K562 (cell line): ENCODE data around the gene HOXB3. TPM values are rescaled to one million over a fixed set of nuclear protein-coding genes. Genes with fewer than 3 reads are reported as not detected.

Experiments used
- ATAC-seq: fragments of 200-7000 bp; cut with Tn5 transposase; 3 replicates; pipeline ENCODE4 v1.9.1; 2020; ENCODE audit warnings: moderate library complexity
- BruUV-seq: library from RNA; stranded (reverse); fragments of 400-500 nt; replicated peaks from 2 replicates; lab custom pipeline; 2021; lab: Mats Ljungman, UMichigan
- CTCF ChIA-PET: fragments of 300-600 bp; formaldehyde crosslinking; extraction: SDS; loops from one replicate; lab custom pipeline; 2021; ENCODE audit warnings: low intra/inter-chr PET ratio; lab: Yijun Ruan, JAX
- POLR2A ChIA-PET: fragments of 300-600, 350-650 bp; sonication (Branson Sonifier 250); formaldehyde crosslinking; extraction: SDS; loops from one replicate; lab custom pipeline; 2021; ENCODE audit warnings: antibody characterized with exemption, inconsistent platforms; lab: Yijun Ruan, JAX
- DNase-seq, 4 experiments: peaks; one replicate each; pipeline versions ENCODE4 v3.0.0 to v3.0.0-alpha.2; 2011 to 2018; ENCODE audit warnings: low spot score in 3 of 4, mixed read lengths in 3 of 4; ENCODE audit errors: extremely low read depth in 1 of 4
- FAIRE-seq: peaks from 2 replicates; lab custom pipeline; 2011; peaks lifted over from hg19 to GRCh38; lab: Jason Lieb, UNC
- H2AFZ ChIP-seq: 2 replicates; pipeline ENCODE4 v1.6.0; 2011; ENCODE audit warnings: low read depth, low read length, control low read depth, inconsistent platforms
- H3K27ac ChIP-seq: fragments of 200-600 bp; 3 replicates; pipeline ENCODE4 v1.8.0; 2011; ENCODE audit warnings: low read depth, mild to moderate bottlenecking, control low read depth, inconsistent platforms, low read length, moderate library complexity, mixed read lengths; ENCODE audit errors: extremely low read depth
- H3K27me3 ChIP-seq, 2 experiments: fragments of 300-600 bp in 1 of 2; 2 replicates in 1 of 2; 3 replicates in 1 of 2; pipeline versions ENCODE4 v1.6.0 to v1.8.0; 2011; ENCODE audit warnings: inconsistent platforms in 2 of 2, low read length in 2 of 2, mild to moderate bottlenecking in 1 of 2, mixed read lengths in 1 of 2, moderate library complexity in 1 of 2; ENCODE audit not compliant: control insufficient read depth in 2 of 2, insufficient read depth in 2 of 2
- H3K36me3 ChIP-seq: fragments of 300-600 bp; 3 replicates; pipeline ENCODE4 v1.8.0; 2011; ENCODE audit warnings: mild to moderate bottlenecking, low read length, inconsistent platforms; ENCODE audit not compliant: control insufficient read depth, insufficient read depth
- H3K4me1 ChIP-seq, 2 experiments: fragments of 200-600 bp in 1 of 2; replicated peaks in 1 of 2; 2 replicates in 1 of 2; 3 replicates in 1 of 2; pipeline versions ENCODE4 v1.5.1 to v1.8.0; 2011; ENCODE audit warnings: inconsistent platforms in 2 of 2, low read length in 2 of 2, mild to moderate bottlenecking in 1 of 2, mixed read lengths in 1 of 2, moderate library complexity in 1 of 2; ENCODE audit not compliant: control insufficient read depth in 2 of 2, insufficient read depth in 2 of 2
- H3K4me2 ChIP-seq: 2 replicates; pipeline ENCODE4 v1.6.1; 2011; ENCODE audit warnings: low read length, control low read depth, inconsistent platforms, mixed read lengths; ENCODE audit not compliant: insufficient read depth
- H3K4me3 ChIP-seq: fragments of 200-600 bp; sonication (generic), shearing (Covaris generic); 2 replicates; pipeline ENCODE4 v1.5.1; 2016; ENCODE audit warnings: control low read depth, inconsistent platforms
- H3K79me2 ChIP-seq: fragments of 200-600 bp; 3 replicates; pipeline ENCODE4 v1.8.0; 2011; ENCODE audit warnings: low read length, inconsistent platforms; ENCODE audit not compliant: control insufficient read depth, insufficient read depth
- H3K9ac ChIP-seq, 2 experiments: 2 replicates each; pipeline versions ENCODE4 v1.6.0 to v1.6.1; 2011; ENCODE audit warnings: low read depth in 2 of 2, low read length in 2 of 2, control low read depth in 1 of 2, inconsistent platforms in 1 of 2, mild to moderate bottlenecking in 1 of 2, mixed read lengths in 1 of 2; ENCODE audit not compliant: insufficient read depth in 1 of 2
- H3K9me1 ChIP-seq: one replicate; pipeline ENCODE4 v1.6.0; 2011; ENCODE audit warnings: inconsistent platforms, mild to moderate bottlenecking, low read length, moderate library complexity; ENCODE audit not compliant: control insufficient read depth, insufficient read depth
- H3K9me3 ChIP-seq: replicated peaks from 2 replicates; pipeline ENCODE4 v1.5.1; 2011; ENCODE audit warnings: low read depth, low read length, inconsistent platforms; ENCODE audit not compliant: control insufficient read depth, insufficient read depth
- H4K20me1 ChIP-seq: replicated peaks from 2 replicates; pipeline ENCODE4 v1.6.1; 2011; ENCODE audit warnings: low read length, inconsistent platforms, mixed read lengths; ENCODE audit not compliant: control insufficient read depth, insufficient read depth
- NFRKB ChIP-seq: fragments of 450-650 bp; IDR thresholded peaks from 2 replicates; pipeline ENCODE4 v1.6.1; 2016; ENCODE audit warnings: low read depth
- TCF3 ChIP-seq: sonication (generic); formaldehyde crosslinking; IDR thresholded peaks from 2 replicates; pipeline ENCODE4 v1.4.0; 2020; ENCODE audit warnings: mild to moderate bottlenecking, missing genetic modification reagents
- WGBS: fragments of 100-300 bp; shearing (Covaris generic); methylation state at CpG from one replicate; pipeline ENCODE4 v1.1.6; 2016; ENCODE audit warnings: low coverage, mixed read lengths; ENCODE audit not compliant: insufficient coverage; ENCODE audit errors: missing lambda C conversion rate; 5-methylcytosine and 5-hydroxymethylcytosine counted together
- in situ Hi-C: fragments of 300-500 bp; cut with MboI; formaldehyde crosslinking; loops from 4 replicates; pipeline ENCODE4 v1.15.0; 2018; ENCODE audit warnings: inconsistent platforms, mixed read lengths
- intact Hi-C: fragments of 100-400 bp; cut with micrococcal nuclease; formaldehyde crosslinking; loops from 2 replicates; pipeline ENCODE4 v1.14.2; 2022
- polyA plus RNA-seq, 8 experiments: library from polyadenylated mRNA; depleted of rRNA in 4 of 8; stranded (reverse) in 5 of 8; unstranded in 3 of 8; fragments of >200 nt; fragmentation: Nextera tagmentation in 2 of 8; fragmentation: Illumina TruSeq in 1 of 8; extraction: Ambion mirVana in 2 of 8; extraction: Trizol in 1 of 8; gene quantifications; 2 replicates each; pipeline versions ENCODE4 v1.2.1 to v1.2.3, GENCODE V29; 2011 to 2014; ENCODE audit warnings: inconsistent platforms in 1 of 8, missing spikeins in 1 of 8
- total RNA-seq, 7 experiments: library from RNA; depleted of rRNA in 6 of 7; stranded (reverse); fragments of >200 nt in 6 of 7; fragmentation: Illumina TruSeq in 2 of 7; extraction: Trizol in 2 of 7; gene quantifications; 2 replicates each; pipeline versions ENCODE4 v1.2.1 to v1.2.3, GENCODE V29; 2011 to 2021; ENCODE audit warnings: low replicate concordance in 1 of 7
- TF ChIP-seq, protein P1 (sequence below): sonication (generic); formaldehyde crosslinking; IDR thresholded peaks from 2 replicates; pipeline ENCODE4 v1.8.1; 2023; ENCODE audit warnings: mild to moderate bottlenecking, missing genetic modification reagents

Gene HOXB3
- total and polyA plus RNA-seq, 9 of the 15 experiments (the other 6 are each of a cell fraction or from before 2014, with no cell fraction given), result 2.4 to 41.3 (median 20.2) TPM

DNA sequence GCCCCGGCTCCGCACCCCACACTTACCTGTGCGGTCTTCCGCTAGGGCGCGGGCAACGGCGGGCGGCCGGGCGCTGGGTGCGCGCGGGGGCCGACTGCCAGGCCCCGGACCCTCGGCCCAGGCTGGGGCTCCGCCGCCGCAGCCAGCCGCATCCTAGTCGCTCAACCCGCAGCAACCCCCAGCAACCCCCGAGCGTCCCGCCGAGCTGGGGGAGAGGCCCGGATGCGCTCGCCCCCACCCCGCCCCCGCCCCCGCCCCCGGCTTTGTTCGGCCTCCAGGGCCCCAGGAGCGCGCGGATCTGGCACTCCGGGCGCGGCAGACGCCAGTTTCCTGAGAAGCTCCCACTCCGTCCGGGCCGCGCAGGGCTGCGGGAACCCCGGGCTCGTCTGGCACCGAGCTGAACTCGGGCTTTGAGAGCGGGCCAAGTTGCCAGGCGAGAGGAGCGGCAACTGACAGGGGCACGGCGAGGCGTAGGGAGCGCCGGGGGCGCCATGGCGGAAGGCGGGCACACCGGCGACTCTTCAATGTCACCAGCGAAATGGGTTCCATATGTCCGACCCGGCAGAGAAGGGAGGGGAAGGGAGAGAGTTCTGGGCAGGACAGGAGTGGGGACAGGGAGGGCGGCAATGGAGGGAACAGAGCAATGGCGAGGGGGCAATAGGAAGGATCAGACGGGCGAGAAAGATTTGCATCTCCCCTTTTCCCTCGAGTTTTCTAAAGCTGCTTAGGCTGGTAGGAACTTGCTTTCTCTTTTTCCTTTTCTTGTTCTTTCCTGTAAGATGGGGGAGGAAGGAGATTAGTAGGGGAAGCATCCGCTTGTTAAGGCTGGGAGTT, 25.6 kb downstream of the HOXB3 start:
- ChIA-PET CTCF (no interaction called here), POLR2A (interaction anchor here (0.6 to 3.9 kb wide), 3 partner anchors 8 to 1647 kb away, joined by 3 to 21 read pairs (median 4); no protein-coding TSS in a partner anchor)
- no peak overlapping the region for H3K9ac ChIP-seq
- no peak for FAIRE-seq
- WGBS, result 90% methylated on average over 26 of the region's 73 CpGs
- in situ Hi-C loops (no loop called here), intact Hi-C loops (no loop called here)
- H3K4me1 ChIP-seq, result peaks cover 8 to 16% of the 10 kb centered on the region in 2 experiments
- no peaks in the 10 kb centered on the region for H3K9me3 ChIP-seq
- H3K9me1 ChIP-seq, result peaks cover 6% of the 10 kb centered on the region
- H2AFZ ChIP-seq, result no peak overlapping the region
- no peak overlapping the region for H3K27ac ChIP-seq
- peaks cover 89% of the 10 kb centered on the region; the same call in 2 of the 3 replicates for H3K36me3 ChIP-seq
- H3K79me2 ChIP-seq, result peaks cover 46% of the 10 kb centered on the region
- H3K4me2 ChIP-seq, result no peak overlapping the region
- TF ChIP-seq NFRKB (no peak), TCF3 (CRISPR knock-in tag) (no peak)
- TF ChIP-seq, protein P1, sequence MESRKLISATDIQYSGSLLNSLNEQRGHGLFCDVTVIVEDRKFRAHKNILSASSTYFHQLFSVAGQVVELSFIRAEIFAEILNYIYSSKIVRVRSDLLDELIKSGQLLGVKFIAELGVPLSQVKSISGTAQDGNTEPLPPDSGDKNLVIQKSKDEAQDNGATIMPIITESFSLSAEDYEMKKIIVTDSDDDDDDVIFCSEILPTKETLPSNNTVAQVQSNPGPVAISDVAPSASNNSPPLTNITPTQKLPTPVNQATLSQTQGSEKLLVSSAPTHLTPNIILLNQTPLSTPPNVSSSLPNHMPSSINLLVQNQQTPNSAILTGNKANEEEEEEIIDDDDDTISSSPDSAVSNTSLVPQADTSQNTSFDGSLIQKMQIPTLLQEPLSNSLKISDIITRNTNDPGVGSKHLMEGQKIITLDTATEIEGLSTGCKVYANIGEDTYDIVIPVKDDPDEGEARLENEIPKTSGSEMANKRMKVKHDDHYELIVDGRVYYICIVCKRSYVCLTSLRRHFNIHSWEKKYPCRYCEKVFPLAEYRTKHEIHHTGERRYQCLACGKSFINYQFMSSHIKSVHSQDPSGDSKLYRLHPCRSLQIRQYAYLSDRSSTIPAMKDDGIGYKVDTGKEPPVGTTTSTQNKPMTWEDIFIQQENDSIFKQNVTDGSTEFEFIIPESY (CRISPR knock-in tag), result 0 out of 2 replicates have a peak, but pooled peaks have one; percentile 7
- H4K20me1 ChIP-seq, result no peaks in the 10 kb centered on the region; the same call in 1 of the 2 replicates
- peak in 1 of 4 experiments; percentile 33 for DNase-seq
- no TSS peak for BruUV-seq
- no peaks in the 10 kb centered on the region for H3K27me3 ChIP-seq
- ATAC-seq, result no peak
- H3K4me3 ChIP-seq, result no peak overlapping the region
